NK-92 (cell line): ENCODE results near the gene FAM174B.

Experiments
- DNase-seq: peaks from one replicate; lab custom pipeline; 2025; ENCODE audit not compliant: unreplicated experiment; lab: John Stamatoyannopoulos, UW

Gene FAM174B

DNA sequence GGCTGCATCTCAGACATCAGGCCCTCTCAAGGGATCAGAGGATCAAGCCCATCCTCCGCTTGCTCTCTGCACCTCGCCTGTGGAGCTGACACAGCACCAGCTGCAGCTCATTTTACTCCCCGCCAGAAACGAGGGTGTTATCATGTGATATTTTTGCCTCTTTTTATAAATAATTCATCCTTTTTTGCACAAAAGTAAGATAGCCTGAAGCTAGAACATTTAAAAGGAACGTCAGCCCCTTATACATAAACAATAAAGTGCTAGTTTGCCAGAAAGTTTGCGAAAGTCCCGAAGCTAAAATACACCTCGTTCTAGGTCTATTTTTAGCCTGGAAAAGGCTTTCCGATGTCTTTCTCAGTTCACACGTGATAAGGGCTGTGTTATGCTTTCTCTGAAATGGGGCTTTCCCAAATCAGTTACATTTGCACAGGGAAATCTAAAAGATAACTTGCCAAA, 9.6 kb upstream of the FAM174B start:
- no peak for DNase-seq

DNA sequence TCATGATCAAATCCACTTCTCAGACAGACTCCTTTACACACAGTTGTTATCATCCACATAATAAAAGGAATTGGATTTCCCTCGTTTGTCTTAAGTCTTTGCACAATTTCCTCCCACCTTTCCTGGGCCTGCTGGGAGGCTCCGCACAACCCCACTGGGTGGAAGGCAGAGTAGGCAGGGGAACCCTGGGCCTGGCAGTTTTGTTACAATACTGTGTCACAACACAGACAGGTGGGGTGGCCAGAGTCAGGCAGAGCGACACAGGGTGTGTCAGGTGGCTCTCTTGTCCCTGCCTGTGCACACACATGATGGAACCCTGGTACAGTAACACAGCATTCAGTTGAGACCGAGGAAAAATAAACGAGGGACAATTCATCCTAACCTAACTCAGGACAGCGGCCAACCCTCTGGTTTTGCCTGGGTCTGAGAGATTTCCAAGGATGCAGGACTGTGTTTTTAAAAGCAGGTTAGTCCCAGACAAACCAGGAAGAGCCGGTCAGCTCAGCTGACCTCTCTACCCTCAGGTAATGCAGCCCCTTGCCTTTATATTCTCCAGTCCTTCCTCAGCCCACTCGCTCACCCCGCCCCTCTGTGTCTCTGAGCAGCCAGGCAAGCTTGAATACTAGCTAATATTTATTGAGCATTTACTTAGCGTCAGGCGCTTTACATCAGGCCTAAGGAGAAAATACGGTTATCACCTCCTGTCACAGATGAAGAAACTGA, 8.8 kb upstream of the FAM174B start:
- DNase-seq: no peak

DNA sequence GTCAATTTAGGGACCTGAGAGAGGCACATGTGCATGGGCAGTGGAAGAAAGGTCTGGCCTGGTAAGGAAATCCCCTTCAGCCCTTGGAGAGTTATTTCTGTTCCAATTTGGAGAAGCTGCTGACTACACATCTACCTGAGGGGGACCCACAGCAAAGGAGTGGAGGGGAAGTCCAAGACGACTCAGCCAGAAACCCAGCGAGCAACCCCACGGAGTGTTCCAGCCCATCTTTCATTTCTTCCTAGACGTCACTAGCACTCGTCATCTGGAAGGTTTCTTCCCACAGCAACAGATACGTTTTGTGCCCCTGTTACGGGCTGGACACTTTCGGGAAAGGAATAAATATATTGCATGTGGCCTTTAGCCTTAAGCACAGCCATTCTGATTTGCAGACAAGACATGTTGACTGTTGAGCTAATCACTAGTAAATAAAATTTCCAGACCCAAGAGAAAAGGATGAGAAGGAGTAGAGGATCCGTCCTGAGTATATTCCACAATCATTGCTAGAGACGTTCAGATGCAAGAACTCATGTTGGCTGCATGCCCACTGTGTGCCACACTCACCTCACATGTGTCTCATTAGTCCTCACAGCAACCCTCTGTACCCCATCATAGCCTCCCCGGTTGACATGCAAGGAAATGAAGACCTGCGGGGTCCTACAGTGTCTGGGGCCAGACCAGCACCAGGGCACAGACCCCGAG, 7.8 kb upstream of the FAM174B start:
- no peak for DNase-seq

DNA sequence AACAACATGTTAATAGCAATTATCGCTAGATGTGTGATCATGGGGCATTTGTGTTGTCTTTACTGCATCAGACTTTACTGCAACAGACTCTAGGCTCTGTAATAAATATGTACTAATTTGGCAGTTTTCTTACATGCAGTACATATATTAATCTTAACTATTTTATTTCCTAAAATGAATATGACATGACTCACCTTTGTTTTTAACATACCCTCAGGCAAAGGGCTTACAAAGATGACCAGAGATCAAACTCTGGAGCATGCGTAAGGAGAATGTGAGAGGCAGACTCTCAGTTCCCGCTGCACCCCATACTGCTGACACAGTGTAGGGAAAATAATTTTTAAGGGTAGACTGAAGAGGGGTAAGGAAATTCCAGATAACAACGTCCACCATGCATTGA, 7.2 kb upstream of the FAM174B start:
- no peak for DNase-seq

DNA sequence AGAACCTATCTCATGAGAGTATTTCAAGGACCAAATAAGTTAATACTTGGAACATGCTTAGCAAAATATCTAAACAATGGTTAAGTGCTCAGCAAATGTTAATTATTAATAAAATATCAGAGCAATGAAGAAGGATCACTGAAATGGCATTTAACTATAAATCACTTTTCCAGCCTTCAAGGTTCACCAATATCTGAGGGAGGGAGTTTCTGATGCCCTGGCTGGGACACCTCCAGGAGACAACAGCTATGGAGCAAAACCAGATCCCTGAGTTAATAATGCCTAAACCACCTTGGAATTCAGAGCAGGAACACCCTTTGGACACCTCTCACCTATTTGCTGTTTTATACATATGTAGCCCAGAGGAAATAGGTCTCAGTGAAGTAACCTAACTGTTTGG, 6.4 kb upstream of the FAM174B start:
- no peak for DNase-seq

DNA sequence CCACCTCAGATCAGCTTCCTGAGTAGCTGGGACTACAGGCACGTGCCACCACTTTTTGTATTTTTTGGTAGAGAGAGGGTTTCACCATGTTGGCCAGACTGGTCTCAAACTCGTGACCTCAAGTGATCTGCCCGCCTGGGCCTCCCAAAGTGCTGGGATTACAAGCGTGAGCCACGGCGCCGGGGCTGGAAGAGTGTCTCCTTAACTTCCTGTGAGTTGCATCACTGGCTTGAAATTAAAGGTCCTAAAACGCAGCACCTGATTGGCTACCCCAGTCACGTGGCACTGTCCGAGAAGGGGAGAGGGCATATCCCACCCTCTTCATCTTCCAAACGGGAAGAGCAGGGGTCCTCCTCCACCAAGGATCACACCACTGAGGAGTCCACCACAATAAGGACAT, 5.5 kb upstream of the FAM174B start:
- DNase-seq: no peak

DNA sequence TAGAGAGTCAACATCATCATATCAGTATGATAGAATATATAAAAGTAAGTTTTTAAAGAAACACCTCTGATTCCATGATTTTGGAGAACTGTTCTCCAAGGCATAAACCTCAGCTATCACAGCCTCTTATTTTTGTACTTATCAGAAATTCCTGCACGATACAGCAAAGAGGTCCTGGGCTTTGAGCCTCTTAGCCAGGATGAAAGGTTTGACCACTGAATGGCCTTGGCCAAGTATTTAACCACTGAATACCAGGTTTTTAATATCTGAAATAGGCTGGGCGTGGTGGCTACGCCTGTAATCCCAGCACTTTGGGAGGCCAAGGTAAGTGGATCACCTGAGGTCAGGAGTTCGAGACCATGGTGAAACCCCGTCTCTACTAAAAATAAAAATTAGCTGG, 1.9 kb upstream of the FAM174B start:
- DNase-seq: no peak

DNA sequence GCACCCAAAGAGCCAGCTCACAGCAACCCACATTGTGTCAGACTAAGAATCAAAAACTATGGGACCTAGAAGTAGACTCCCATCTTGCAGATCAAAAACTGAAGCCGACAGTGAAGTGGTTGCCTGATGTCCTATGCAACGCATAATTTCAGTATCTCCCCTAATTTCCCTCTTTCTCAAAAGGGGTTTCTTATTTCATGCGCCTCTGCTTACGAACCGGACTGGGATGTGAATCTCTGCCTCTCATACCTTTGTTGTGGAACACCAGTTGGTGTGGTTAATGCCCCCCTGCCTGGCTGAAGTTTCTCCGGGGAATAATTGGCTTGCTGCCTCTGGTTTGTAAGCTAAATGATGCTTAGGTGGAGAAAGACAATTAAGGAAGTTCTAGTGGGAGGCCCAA, 514 bp upstream of the FAM174B start:
- no peak for DNase-seq

DNA sequence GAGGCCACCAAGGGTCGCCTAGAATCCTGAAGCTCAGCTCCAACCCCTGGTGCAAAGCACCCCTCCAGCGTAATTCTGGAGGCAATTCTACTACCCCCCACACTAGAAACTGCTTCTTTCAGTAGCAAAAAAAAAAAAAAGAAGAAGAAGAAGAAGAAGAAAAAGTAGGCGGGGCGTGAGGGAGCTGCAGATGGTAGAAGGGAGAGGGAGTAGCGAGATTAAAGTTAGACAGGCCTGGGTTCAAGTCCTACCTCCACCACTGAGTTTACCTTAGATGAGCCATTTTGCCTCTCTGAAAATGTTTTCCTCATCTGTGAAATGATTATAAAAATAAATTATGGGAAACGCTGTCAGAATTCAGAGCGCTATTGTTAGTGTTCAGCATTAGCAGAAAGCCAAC, 913 bp downstream of the FAM174B start:
- no peak for DNase-seq

DNA sequence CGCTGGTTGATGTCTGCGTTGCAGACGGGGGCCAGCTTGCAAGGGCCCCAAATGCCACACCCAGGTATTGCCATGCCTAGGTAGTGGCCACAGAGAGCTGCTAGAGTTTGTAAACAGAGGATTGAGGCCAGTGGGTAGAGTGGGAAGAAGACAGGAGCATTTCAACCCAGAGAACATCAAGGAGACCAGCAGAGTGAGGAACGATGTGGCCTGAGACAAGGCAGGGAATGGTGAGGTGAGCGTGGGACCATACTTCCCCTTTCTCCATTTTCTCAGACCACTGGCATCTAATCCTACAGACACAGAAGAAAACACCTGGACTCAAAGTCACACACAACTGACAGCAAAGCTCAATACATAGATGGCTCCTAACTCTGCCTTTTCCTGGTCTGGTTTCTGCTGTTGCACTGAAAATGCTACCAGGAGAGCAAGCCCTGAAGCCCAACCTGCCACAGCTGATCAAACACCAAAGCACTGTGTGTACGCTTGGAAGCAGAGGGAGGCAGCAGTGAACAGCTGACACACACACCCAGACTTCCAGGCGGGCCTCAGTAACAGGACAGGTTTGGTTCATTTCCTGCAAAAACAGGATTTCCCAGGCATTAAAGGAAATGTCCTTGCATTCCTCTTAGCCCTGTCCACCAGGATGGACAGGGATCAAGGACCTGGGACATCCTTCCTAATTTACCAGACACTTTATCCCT, 1.6 kb downstream of the FAM174B start:
- DNase-seq: no peak

DNA sequence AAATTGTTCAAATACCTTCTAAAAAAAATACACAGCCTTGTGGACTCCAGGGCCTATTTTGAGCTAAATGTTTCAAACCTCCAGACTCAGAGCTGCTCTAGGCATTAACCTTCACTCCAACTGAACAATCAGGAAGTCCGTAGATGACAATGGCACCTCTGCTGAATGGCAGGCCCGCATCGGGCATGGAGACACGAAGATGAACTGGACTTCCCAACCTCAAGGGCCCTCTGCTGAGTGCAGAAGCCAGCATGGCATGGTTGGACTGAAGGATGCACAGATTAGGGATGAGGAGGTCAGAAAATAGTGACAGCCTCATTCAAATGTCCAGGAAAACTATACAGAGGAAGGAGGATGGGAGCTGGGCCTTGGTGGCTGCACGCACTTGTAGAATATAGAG, 2.2 kb downstream of the FAM174B start:
- no peak for DNase-seq

DNA sequence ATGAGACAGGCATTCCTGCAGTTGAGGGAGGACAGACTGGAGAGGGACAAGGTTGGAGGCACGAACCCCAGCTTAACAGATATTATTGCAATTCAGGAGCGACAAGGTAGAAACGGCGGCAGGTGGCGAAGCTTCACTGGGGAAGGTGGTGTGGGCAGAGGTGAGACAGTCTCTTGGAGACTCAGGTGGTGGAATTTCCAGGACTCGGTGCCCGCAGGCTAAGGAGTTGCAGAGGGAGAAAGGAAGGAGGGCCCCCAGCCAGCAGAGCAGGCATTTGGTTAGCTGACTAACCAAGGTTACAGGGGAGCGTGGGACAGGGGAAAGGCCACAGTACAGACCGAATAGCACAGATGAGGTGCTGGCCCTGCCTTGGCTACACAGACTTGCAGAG, 3.0 kb downstream of the FAM174B start:
- DNase-seq: no peak

DNA sequence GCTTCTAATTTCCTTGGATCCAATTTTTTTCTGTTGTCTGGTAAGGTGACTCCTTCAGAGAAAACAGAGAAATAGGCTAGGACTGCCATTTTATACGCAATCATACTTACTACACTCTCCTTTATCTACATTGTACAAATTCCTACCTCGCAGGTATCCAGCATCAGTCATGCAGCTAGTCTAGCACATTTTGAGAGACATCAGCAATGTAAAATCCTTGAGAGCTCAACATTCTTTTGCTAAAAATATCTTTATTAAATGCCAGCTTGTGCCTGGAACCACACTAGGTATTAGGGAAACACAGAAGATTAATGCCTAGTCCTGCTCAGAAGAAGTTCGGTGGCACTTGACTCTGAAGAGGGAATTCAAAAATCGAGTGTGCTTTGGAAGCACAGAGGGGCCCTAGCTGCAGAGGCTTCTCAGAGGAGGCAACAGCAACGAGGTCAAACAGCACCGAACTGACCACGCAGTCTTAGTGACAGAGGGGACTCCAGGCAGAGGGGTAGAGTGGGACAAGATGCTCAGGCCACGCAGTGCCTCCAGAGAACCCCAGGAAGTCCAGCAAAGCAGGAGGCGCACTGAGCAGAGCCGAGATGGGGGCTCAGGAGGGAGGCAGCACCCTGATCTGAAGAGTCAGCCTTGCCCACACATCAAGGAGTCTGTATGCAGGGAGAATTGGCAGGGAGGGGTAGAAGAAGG, 3.5 kb downstream of the FAM174B start:
- DNase-seq: no peak

DNA sequence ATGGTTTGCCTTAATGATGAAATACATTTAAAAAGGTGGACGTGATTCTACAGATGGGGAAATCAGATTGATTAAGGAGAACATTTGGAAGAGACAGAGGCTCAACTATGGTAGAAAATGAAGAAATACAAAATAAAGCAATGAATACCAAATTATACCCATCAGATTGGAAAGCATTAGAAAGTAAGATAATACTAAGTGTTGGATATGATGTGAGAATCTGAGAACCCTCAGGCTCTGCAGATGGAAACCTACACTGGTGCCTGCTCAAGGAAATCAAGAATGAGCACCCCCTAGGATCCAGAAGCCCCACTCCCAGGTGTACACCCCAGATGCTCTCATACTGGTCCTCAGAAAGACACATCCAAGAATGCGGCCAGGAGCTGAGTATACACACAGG, 4.6 kb downstream of the FAM174B start:
- DNase-seq: no peak

DNA sequence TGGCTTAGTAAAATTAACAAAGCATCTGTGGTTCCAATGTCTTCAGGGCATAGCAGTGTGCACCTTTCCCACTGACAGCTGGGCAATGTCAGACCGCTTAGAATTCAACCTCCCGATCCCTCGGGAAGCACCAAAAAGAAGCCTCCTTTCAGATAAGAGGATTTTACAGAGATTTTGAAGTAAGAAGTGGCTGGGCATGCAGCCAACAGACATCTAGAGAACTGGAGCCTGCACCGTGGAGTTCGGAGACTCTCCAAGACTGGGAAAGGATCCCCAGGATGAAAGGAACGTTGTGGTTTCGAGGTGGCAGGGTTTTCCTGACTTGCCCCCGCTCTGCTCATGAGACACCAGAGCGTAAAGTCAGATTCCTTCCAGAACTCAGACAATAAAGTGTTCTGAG, 5.3 kb downstream of the FAM174B start:
- no peak for DNase-seq

DNA sequence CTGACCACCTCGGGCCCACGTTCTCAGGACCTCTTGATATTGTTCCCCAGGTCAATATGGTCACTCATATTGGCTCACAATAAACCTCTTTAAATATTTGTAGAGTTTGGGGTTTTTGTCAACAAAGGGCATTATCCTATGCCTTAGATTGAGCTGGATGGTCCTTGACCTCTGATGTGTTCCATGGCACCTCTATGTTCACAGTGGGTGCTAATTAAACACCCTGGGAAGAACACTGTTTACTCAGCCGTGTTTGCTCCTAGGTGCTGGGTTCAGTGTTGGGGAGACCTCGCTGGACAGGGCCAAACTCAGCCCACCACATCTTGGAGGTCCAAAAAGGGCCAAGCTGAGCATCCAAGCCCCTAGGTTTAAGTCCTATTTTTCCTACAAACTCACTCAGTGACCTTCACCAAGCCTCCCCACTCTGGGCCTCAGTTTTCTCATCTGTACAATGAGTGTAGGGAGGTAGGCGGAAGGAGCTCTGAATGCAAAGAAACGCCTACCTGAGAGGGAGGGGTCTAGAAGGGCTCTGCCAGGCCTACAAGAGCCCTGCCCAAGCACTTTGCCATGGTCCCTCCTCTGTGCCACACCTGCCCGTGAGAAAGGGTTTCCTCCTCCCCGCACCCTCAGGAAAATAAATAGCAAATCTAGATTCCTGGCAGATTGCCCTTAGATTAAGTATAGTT, 7.2 kb downstream of the FAM174B start:
- no peak for DNase-seq

DNA sequence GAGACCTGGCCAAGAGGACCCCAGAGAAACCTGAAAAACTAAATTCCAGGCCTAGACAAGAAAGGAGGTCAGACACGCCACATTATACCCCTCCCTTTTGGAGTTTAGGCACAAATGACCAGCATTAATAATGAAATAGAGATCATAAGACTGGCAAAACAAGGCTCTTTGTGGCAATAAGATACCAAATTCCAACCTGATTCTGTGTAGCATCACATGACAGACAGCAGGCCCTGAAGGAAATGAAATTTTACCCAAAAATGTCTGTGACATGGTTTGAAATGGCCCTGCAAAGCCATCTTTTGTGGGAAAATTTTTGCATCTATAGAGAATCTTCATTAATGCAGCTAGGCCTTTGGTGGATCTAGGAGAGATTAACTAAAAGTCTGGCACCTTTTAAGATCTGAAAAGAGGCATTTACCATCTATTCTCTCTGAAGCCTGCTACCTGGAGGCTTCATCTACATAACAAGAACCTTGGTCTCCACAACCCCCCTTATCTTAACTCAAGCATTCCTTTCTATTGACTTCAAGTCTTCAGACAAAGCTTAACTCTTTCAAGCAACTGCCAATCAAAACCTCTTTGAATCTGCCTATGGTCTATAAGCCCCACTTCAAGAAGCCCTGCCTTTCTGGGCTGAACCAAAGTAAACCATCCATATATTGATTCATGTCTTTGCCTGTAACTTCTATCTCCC, 8.0 kb downstream of the FAM174B start:
- no peak for DNase-seq

DNA sequence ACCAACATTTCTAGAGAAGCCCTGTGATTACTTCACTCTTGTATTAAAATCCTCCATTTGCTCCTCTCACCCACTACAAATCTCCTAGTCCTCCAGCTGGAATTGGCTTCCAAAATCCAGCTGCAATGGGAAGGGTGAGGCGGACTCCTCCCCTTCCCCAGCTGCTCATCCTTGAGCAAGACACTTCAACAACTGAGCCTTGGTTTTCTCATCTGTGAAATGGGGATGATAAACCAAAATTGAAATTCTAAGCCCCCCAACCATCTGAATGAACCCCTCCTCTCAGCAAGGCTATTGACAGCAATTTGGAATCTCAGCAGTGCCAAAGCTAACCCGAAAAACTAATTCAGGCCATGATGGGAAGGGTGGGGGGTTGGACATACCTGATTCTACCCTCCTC, 9.4 kb downstream of the FAM174B start:
- DNase-seq: no peak

DNA sequence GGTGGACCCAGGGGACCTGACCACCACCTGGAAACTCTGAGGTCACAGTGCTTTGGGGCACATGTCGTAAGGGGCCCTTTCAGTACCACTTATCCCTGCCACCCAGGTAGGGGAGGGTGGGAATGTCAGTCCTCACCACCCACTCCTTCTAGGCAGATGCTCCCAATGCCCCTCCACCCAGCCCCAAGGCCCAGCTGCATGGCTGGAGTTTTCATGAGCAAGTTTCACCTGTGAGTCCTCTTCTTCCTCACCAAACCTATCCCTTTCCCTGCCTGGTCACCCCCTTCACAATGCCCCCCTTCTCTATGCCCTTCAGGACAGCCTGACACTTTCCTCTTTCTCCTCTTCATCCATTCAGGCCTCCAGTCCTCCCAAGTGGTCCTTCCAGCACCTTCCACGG, 9.8 kb downstream of the FAM174B start:
- DNase-seq: no peak

DNA sequence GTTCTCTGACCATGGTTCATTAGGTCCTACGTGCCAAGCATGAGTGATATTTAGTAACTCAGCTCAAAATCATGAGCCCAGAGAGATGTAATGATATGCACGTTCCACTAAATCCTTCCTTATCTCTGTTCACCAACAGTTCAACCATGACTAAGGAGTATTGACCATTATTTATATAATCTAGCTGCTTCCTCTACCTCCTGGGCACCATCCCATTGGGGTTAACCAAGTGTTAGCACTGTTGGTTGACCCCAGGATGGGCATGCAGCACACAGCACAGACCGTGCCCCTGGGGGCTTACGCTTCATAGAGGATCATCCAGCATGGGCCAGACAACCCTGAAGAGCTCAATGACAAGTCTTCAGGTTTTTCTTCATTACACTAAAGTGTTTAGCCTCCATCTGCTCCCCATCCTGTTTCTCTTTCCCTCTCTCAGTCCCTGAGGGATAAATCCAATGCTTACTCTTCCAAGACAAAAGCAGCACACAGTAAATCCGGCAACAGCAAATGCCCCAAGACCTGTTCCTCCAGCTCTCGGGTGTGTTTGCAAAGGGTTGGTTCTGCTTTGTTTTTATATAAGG, 10.4 kb downstream of the FAM174B start:
- DNase-seq: no peak
